Smooth muscle cell (in vitro differentiated cells): Measurements from ENCODE around the gene POU6F2. TPM values are rescaled to one million over a fixed set of nuclear protein-coding genes. Genes with fewer than 3 reads are reported as not detected.
A peak's percentile ranks its signal among the peaks of the same experiment; 100 is the strongest.

ENCODE experiments used
- DNase-seq: peaks from one replicate; lab custom pipeline; 2025; ENCODE audit not compliant: unreplicated experiment; lab: John Stamatoyannopoulos, UW
- H2AFZ ChIP-seq: fragments of 200-600 bp; sonication (generic); 2 replicates; pipeline ENCODE4 v1.6.0; 2016; ENCODE audit warnings: antibody characterized with exemption, low read depth, mild to moderate bottlenecking
- H3F3A ChIP-seq: fragments of 200-600 bp; sonication (generic); 2 replicates; pipeline ENCODE4 v1.6.0; 2017; ENCODE audit warnings: antibody characterized with exemption, low read depth
- H3K27ac ChIP-seq: fragments of 200-600 bp; sonication (generic); 2 replicates; pipeline ENCODE4 v1.5.1; 2016; ENCODE audit warnings: low read depth, mild to moderate bottlenecking
- H3K27me3 ChIP-seq: fragments of 200-600 bp; sonication (generic); 2 replicates; pipeline ENCODE4 v1.6.1; 2016; ENCODE audit warnings: low read depth, mild to moderate bottlenecking
- H3K36me3 ChIP-seq: fragments of 200-600 bp; sonication (generic); 2 replicates; pipeline ENCODE4 v1.5.1; 2016; ENCODE audit warnings: low read depth
- H3K4me1 ChIP-seq: fragments of 200-600 bp; sonication (generic); 2 replicates; pipeline ENCODE4 v1.5.1; 2016; ENCODE audit warnings: low read depth
- H3K4me2 ChIP-seq: fragments of 200-600 bp; sonication (generic); 2 replicates; pipeline ENCODE4 v1.6.0; 2016; ENCODE audit warnings: mild to moderate bottlenecking
- H3K4me3 ChIP-seq: fragments of 200-600 bp; sonication (generic); 2 replicates; pipeline ENCODE4 v1.5.1; 2016; ENCODE audit warnings: mild to moderate bottlenecking
- H3K79me2 ChIP-seq: fragments of 200-600 bp; sonication (generic); 2 replicates; pipeline ENCODE4 v1.6.0; 2016; ENCODE audit warnings: low read depth, mild to moderate bottlenecking
- H3K9ac ChIP-seq: fragments of 200-600 bp; sonication (generic); 2 replicates; pipeline ENCODE4 v1.6.0; 2016; ENCODE audit warnings: low read depth
- H3K9me3 ChIP-seq: fragments of 200-600 bp; sonication (generic); replicated peaks from 2 replicates; pipeline ENCODE4 v1.5.1; 2016; ENCODE audit warnings: low read depth
- H4K20me1 ChIP-seq: fragments of 200-600 bp; sonication (generic); 2 replicates; pipeline ENCODE4 v1.6.0; 2016; ENCODE audit warnings: low read depth
- WGBS: methylation state at CpG from one replicate; pipeline ENCODE4 v1.1.7; 2016; ENCODE audit warnings: low lambda C conversion rate; 5-methylcytosine and 5-hydroxymethylcytosine counted together
- polyA plus RNA-seq: library from polyadenylated mRNA; unstranded; fragments of >200 nt; fragmentation: Nextera tagmentation; extraction: Ambion mirVana; gene quantifications from 2 replicates; pipeline ENCODE4 v1.2.1, GENCODE V29; 2016
- total RNA-seq: library from RNA; depleted of rRNA; stranded (reverse); fragments of >200 nt; gene quantifications from 2 replicates; pipeline ENCODE4 v1.2.3, GENCODE V29; 2014
- TF ChIP-seq, protein P1 (sequence below): fragments of 200-600 bp; sonication (generic); IDR thresholded peaks from 2 replicates; pipeline ENCODE4 v1.5.1; 2017; ENCODE audit warnings: borderline replicate concordance, mild to moderate bottlenecking, antibody characterized with exemption; ENCODE audit not compliant: insufficient read depth, poor library complexity, severe bottlenecking

POU6F2 gene
- total and polyA plus RNA-seq, 2 experiments from 2014 or later = 1.2 TPM

DNA sequence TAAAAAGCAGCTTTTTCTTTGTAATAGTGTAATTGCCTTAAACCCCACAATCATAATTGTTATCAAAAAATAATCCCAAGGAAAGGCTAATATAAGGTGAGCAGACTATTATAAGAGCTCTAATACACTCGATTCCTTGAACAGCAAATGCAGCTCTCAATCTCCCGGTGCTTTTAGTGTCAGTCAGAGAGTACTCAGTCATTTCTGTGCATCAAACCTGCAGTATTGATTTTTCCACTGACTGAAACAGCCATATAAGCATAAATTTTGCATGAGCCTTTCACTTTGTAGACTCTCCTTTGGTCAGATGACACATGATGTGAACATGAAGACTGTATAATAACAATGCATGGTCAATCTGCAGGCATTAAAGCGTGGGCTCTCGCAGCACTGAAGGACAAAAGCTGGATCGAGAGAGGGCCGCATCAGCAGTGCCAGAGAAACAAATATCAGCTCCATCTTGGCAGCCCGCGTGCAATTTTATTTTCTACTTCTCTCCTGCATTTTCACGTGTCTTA is 272.0 kb downstream of the POU6F2 start:
- Histone ChIP-seq H3K27me3 (peaks cover 22% of the 10 kb centered on the region), H3K4me2 (no peak overlapping the region), H3F3A (no peaks in the 10 kb centered on the region), H3K4me3 (no peak overlapping the region), H2AFZ (no peak overlapping the region), H4K20me1 (no peaks in the 10 kb centered on the region), H3K27ac (no peak overlapping the region), H3K79me2 (no peaks in the 10 kb centered on the region), H3K9me3 (no peaks in the 10 kb centered on the region), H3K9ac (no peak overlapping the region), H3K36me3 (no peaks in the 10 kb centered on the region), H3K4me1 (peaks cover 12% of the 10 kb centered on the region)
- TF ChIP-seq, protein P1, sequence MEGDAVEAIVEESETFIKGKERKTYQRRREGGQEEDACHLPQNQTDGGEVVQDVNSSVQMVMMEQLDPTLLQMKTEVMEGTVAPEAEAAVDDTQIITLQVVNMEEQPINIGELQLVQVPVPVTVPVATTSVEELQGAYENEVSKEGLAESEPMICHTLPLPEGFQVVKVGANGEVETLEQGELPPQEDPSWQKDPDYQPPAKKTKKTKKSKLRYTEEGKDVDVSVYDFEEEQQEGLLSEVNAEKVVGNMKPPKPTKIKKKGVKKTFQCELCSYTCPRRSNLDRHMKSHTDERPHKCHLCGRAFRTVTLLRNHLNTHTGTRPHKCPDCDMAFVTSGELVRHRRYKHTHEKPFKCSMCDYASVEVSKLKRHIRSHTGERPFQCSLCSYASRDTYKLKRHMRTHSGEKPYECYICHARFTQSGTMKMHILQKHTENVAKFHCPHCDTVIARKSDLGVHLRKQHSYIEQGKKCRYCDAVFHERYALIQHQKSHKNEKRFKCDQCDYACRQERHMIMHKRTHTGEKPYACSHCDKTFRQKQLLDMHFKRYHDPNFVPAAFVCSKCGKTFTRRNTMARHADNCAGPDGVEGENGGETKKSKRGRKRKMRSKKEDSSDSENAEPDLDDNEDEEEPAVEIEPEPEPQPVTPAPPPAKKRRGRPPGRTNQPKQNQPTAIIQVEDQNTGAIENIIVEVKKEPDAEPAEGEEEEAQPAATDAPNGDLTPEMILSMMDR = no peak
- no peak for DNase-seq
- WGBS = 90% methylated on average over 9 of the region's 9 CpGs

DNA sequence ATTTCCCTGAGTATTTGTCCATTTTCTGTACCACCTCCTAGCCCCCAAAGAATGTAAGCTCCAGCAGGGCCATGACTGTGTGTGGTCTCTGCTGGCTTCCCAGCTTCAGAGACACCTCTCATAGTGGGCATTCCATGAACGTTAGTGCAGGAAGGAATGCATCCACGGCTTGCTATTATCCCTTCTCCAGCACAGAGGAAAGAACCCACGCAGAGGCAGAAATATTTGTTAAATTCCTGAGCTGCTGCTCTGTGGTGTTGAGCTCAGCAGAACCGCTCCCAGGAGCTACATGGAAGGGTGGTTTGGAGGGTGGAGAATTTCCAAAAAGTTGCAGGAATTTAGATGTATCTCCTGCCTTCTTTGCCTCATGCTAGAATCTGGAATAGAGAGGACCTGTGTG is 275.2 kb downstream of the POU6F2 start:
- H3K4me2 ChIP-seq = peak overlapping the region; percentile 35

DNA sequence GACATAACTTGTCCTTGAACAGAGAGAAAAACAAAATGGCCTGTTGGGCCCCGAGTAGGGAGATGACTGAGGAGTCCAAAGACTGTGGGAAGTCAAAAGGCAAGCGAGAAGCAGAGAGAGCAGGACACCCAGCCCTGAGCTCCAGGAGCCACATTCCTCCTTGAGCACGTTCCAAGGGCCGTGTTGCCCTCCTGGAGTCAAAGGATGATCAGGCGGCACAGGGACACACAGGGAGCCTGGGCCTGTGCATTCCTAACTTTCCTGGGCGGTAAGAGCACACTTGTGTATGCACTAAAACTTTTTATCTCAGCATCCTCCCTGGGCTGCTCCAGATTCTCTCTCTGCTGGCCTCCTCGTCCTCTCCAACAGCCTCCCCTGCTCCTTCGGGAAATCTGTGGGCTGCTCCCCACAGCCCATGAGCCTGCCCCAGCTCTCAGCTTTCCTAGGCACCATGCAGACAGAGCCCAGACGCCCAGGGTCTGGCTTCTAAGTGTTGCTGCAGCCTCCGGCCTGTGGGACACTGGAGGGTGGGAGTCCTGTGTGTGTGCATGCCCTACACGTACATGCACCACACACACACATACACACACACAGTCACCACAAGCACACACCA is 281.8 kb downstream of the POU6F2 start:
- no peak overlapping the region for H3K27ac ChIP-seq
- DNase-seq = no peak
- no peak overlapping the region for H3K4me3 ChIP-seq
- no peaks in the 10 kb centered on the region for H3K4me1 ChIP-seq
- no peak overlapping the region for H3K4me2 ChIP-seq
- WGBS = 77% methylated on average over 11 of the region's 11 CpGs
- H3K9me3 ChIP-seq = no peaks in the 10 kb centered on the region
- no peaks in the 10 kb centered on the region for H3F3A ChIP-seq
- no peak overlapping the region for H2AFZ ChIP-seq
- no peaks in the 10 kb centered on the region for H3K79me2 ChIP-seq
- no peaks in the 10 kb centered on the region for H4K20me1 ChIP-seq
- no peaks in the 10 kb centered on the region for H3K36me3 ChIP-seq
- H3K27me3 ChIP-seq = peaks cover 13% of the 10 kb centered on the region
- H3K9ac ChIP-seq = no peak overlapping the region
- TF ChIP-seq, protein P1 = no peak

More for the DNA sequence above, 275.2 kb downstream of the POU6F2 start:
- no peak overlapping the region for H3K4me3 ChIP-seq
- no peak overlapping the region for H2AFZ ChIP-seq
- TF ChIP-seq, protein P1 = no peak
- no peaks in the 10 kb centered on the region for H4K20me1 ChIP-seq
- H3K9me3 ChIP-seq = no peaks in the 10 kb centered on the region
- H3K79me2 ChIP-seq = no peaks in the 10 kb centered on the region
- DNase-seq = no peak
- H3K27me3 ChIP-seq = peaks cover 28% of the 10 kb centered on the region
- no peaks in the 10 kb centered on the region for H3K36me3 ChIP-seq
- 5% methylated on average over 4 of the region's 4 CpGs for WGBS
- H3F3A ChIP-seq = no peaks in the 10 kb centered on the region
- no peak overlapping the region for H3K27ac ChIP-seq
- H3K4me1 ChIP-seq = peaks cover 9% of the 10 kb centered on the region
- H3K9ac ChIP-seq = no peak overlapping the region

DNA sequence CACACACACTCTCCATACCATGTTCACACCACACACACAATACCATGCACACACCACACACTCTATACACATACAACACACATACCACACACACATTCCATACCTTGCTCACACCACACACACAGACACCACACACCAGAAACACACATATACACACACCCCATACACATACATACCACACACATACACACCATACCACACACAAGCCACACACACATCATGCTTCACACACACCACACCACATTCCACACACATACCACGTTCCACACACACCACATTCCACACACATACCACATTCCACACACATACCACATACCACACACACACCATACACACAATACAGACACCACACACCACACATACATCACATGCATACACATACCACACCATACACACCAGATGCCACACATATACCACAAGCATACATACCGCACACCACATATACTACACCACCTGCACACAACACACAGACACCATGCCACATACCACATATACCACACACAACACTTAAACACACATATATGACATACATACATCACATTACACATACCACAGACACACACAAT is 282.7 kb downstream of the POU6F2 start:
- WGBS = 92% methylated on average over 2 of the region's 2 CpGs
- H3K27me3 ChIP-seq = peaks cover 13% of the 10 kb centered on the region
- H3K36me3 ChIP-seq = no peaks in the 10 kb centered on the region
- no peak for DNase-seq
- H4K20me1 ChIP-seq = no peaks in the 10 kb centered on the region
- H3K9me3 ChIP-seq = no peaks in the 10 kb centered on the region
- no peak overlapping the region for H3K9ac ChIP-seq
- no peaks in the 10 kb centered on the region for H3K4me1 ChIP-seq
- no peaks in the 10 kb centered on the region for H3F3A ChIP-seq
- no peak overlapping the region for H3K4me3 ChIP-seq
- H3K79me2 ChIP-seq = no peaks in the 10 kb centered on the region
- no peak overlapping the region for H3K27ac ChIP-seq
- H3K4me2 ChIP-seq = no peak overlapping the region
- TF ChIP-seq, protein P1 = no peak
- no peak overlapping the region for H2AFZ ChIP-seq
